Stimulated activated CD4-positive, alpha-beta T cell treated with anti-CD3 and anti-CD28 coated beads, Interleukin-12 subunit alpha, Interleukin-12 subunit beta, amount 100 ng/mL, for 48 hours (primary cell): Measurements from ENCODE around the gene RUSF1.
"Not testable (repeated sequence)": the region's sequence is repeated elsewhere in the genome, so short reads cannot be mapped to it uniquely, and the experiment has no call there.

Experiments used
- DNase-seq, 3 donors: peaks; one replicate each; pipeline ENCODE4 v3.0.0-alpha.2; 2020; ENCODE audit warnings: low read depth in 2 of 3, low spot score in 1 of 3

The RUSF1 gene

DNA sequence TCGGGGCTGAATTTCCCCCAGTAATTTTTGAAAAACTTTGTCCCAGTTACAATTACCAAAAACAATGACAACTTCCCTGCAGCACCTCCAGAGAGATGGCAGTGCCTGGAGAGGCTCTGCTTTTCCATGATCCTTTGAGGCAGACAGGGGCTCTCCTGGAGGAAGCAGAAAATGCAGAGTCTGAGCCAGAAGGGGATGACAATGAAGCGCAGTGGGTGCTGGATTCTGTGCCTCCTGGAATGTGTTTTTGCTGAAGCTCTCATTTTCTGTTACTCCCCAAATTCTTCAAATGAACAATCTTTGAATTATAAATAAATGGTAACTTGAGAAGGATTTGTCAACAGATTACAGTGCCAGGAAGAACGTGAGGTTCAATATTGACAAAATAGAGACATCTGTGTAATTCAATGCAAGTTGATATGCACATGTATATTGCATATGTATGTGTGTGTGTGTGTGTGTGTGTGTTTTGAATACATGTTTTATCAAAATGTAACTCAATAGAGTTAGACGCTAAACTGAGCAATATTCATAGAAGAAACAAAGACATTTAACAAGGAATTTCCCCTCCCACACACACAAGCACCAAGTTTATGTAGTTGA is 9.7 kb upstream of the RUSF1 start:
- DNase-seq: no peak

DNA sequence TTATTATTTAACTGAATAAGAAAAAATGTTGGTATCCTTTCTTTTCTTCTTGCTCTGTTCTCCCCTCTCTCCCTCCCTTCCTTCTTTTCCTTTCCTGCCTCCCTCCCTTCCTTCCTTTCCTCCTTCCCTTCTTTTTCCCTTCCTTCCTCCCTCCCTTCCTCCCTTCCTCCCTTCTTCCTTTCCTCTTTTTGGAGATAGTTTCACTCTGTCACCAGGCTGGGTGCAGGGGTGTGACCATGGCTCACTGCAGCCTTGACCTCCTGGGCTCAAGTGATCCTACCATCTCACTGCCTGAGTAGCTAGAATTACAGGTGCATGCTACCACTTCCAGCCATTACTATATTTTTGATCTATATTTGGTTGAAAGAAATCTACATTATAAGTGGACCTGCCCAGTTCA is 5.7 kb upstream of the RUSF1 start:
- no peak for DNase-seq

DNA sequence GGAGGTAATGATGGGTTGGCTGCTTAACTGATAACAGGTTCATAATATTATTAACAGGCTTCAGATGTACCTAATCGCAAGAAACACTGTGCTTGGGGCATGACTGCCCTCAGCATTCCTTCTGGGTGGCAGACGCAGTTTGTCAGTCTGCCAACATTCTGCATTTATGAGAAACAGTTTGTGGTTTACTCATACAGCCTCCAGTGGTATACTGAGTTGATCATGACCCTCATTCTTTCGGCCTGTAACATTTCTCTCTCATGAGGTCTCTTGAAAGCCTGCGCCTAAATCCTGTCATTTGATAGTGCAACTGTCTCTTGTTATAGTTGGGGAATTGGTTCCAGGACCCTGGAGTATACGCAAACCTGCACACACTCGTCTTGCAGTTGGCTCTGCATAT is 4.9 kb upstream of the RUSF1 start:
- no peak for DNase-seq

DNA sequence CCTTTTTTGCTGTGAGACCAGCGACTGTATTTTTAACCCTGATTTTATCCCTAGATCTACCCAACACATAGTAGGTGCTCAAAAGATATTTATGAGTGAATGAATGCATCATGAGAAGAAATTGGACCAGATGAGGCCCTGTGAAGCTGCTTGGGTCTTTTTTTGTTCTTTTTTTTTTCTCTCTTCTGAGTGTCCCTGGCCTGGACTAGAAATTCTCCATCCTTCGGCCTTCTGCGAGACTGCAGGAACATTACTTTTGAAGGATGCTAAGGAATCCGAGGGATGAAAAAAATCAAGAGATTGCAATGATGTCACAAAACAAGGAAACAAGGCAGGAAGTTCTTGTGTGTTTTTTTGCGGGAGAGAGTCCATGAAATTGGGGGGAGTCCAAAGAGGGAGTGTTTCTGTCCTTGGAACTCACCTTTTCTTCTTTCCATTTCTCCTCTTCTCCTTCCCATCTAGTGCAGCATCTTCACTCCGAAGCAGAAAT is 560 bp upstream of the RUSF1 start:
- DNase-seq: no peak

DNA sequence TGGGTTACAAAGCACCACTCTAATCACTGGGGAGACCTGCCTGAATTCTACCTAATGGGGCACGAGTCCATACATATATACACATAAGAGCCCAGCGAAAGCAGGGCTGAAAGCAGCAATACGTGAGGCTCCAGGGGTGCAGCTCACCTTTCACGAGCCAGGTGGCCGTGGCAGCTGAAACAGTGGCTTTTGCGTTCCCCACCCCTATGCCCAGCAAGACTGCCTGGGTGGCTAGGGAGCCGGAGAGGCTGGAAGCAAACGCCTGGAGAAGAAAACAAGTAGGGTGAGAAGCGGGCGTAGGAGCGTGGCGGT is 618 bp downstream of the RUSF1 start:
- DNase-seq: no peak

DNA sequence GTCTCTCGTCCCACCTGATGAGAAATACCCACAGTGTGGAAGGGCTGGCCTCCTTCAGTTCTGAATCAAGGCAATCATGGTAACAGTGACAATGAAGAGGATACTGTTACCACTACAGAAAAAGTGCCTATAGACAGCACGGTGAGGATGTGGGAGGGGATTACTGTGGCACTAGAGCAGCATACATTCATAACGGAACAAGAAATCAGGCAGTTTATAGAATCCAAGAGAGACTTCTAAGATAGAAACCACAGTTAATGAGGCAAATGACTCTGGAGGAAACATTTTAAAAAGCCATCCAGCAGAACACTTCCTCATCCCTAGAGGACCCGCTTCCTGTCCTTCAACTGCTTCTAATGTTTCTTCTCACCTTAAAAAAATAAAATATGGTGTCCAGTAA is 2.7 kb downstream of the RUSF1 start:
- peak in 2 of 3 donors; percentile 9 to 15 for DNase-seq

DNA sequence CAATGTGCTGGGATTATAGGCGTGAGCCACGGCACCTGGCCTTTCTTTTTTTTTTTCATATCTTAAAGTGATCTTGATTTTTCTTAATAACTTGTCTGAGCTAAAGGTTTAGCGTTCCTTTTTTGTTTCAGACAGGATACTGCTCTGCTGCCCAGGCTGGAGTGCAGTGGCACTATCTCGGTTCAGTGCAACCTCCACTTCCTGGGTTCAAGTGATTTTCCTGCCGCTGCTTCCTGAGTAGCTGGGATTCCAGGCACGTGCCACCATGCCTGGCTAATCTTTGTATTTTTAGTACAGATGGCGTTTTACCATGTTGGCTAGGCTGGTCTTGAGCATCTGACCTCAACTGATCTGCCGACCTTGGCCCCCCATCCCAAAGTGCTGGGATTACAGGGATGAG is 4.0 kb downstream of the RUSF1 start:
- no peak for DNase-seq

DNA sequence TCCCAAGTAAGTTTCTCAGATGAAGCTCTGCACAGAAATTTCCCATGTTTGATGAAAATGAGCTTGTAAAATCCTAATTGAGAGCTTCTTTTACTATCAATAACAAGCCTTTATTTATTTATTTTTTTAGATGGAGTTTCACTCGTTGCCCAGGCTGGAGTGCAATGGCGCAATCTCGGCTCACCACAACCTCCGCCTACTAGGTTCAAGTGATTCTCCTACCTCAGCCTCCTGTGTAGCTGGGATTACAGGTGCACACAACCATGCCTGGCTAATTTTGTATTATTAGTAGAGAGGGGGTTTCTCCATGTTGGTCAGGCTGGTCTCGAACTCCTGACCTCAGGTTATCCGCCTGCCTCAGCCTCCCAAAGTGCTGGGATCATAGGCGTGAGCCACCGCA is 4.6 kb downstream of the RUSF1 start:
- DNase-seq: not testable (repeated sequence)

DNA sequence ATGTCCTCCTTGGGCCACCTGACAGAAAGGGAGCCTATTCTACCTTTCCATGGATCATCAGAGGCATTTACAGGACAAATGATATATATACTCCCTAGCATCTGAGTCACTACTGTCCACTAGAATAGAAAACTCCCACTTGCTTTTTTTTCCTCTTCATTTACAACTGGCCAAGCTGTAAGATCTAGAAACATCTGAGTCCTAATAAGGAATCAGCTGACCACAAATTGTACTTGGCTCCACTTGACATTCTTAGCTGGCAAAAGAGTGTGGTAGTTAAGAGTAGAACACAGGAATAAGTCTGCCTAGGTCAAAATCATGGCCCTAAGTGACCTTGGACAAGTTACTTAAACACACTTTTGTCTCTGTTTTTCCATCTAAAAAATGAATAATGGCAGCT is 5.2 kb downstream of the RUSF1 start:
- DNase-seq: no peak

DNA sequence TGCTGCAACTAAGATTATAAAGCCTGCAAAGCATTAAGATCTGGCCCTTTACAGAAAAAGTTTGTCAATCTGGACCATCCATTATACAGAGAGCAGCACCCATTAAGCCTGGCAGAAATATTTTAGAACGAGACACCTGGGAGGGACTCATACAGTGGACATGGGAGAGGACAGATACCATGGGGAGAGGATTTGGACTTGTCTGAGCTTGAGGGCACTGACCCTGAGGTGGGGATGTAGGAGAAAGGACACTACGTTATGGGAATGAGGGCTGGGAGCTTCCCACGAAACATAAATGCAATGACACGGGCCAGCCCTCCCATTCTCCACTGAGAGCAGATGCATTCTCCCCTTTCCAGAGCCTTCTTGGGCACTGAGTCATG is 6.2 kb downstream of the RUSF1 start:
- no peak for DNase-seq

DNA sequence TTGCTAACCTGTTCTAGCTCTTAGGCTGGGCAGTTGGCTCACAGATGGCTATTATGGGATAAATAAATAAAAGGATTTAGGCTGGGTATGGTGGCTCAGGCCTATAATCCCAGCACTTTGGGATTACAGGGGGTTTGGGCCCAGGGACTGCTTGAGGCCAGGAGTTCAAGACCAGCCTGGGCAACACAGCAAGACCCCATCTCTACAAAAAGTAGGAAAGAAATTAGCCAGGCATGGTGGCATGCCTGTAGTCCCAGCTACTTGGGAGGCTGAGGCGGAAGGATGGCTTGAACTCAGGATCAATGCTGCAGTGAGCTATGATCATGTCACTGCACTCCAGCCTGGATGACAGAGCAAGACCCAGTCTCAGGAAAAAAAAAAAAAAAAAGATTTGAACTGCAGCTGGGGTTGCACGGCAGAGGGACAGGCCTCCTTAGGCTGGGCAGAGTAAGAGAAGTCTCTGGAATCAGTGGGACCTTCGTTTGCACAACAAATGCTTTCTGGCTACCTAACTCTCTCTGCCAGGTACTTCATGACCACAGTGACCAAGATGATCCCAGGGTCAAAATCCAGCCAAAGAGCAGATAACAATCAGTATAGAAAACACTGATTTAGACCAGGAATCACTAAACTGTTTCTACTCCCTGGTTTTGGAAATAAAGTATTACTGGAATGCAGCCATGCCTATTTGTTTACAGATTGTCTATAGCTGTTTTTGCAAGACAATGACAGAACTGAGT is 6.8 kb downstream of the RUSF1 start:
- DNase-seq: no peak

DNA sequence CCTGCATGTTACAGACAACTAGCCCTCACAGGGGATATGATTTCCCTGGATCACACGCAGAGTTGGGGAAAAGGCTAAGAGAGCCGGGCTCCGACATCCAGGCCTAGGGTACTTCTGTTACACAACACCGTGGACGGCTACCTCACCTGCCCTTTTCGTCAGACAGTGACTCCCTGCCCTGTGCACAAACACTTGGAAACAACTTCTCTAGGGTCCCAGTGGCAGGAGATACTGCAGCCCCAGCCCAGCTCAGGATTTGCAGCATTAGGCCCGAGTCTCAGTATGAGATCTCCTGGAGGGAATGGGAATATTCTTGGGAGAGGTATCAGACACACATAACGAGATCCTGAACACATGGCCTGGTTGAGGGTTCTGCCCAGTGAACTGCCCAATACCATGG is 8.3 kb downstream of the RUSF1 start:
- DNase-seq: no peak

DNA sequence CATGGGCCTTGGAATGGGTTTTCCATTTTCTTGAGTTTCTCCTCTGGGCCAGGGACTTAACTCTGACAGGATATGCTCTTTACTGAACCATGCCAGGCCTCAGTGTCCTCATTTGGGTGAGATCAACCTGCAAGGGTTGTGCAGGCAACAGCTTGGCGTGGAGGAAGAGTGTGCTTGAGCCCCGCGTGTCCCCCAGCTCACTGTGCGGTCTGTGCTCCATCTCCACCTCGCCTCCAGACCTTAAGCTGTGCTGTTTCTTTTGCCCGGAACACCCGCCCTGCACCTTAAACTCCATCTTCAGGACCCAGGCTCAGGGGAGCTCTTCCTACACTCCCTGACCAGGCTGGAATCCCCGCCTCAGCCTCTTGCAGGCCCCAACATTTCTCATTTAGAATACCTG is 9.7 kb downstream of the RUSF1 start:
- DNase-seq: no peak

DNA sequence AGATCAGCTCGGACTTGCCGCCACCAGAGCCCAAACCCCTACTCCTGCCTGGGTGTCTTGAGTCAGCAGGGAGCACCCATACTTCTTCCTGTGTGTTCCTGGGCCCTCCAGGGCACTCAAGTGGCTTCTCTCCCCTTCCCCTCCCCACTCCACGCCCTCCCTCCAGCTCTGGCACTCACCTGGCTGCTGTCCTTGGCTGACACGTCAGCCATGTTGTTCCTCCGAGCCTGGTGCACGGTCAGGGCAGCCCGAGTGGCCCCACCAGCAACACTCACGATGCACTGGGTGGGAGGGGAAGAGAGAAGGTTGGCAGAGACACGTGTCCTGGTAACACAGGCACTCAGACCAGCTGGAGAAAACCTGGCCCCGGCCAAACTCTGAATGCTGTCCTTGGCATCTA is 11.5 kb downstream of the RUSF1 start:
- no peak for DNase-seq

DNA sequence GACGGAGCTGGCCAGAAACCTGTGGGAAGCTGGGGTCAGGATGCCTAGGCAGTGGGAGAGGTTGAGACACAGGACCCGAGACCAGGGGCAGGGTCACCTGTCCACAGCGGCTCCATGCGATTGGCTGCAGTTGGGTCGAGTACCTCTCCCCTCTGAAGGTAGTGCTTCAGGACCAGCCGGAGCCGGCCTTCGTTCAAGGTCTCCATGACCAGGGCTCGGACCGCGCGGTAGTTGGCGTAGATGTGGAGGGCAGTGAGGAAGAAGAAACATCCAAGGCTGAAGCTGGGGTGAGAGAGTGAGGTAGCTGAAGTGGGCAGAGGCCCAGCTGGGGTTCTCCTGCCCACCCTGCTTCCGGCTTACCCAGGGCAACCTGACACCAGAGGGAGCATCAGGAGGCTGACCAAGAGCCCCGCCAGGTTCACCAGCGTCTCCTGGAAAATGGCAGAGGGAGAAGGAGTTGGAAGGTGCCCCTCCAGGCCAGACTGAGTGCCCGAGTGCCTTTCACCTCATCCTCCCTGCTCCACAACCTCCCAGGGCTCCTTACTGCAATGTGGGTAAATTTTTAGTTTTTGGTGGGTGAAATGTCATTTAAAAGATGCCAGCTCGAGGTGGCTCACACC is 14.6 kb downstream of the RUSF1 start:
- DNase-seq: no peak

DNA sequence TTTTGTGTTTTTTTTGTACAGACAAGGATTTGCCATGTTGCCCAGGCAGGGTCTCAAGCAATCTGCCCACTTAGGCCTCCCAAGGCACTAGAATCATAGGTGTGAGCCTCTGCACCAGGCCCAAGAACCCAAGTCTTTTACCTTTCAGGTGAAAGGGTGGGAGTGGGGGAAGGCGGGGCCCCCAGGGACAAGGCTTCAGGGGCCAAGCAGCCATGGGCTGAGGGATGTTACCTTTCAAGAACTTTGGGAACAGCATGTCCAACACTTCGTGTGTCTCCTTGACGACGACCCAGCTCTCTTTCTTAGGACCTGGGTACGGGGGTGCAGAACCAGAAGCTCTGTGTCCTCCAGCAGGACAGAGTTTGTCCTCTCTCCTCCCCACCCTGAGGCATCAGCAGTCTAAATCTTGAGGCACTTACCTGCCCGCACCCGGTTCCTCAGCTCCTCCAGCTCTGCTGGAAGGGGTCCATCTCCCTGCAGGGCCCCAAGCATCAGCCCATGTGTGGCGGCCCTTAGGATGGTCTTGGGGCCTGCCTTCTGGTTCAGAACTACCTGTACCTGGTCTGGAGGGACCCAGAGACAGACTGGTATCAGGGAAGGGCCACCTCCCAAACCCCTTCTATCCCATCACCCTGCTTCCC is 16.3 kb downstream of the RUSF1 start:
- DNase-seq: no peak

DNA sequence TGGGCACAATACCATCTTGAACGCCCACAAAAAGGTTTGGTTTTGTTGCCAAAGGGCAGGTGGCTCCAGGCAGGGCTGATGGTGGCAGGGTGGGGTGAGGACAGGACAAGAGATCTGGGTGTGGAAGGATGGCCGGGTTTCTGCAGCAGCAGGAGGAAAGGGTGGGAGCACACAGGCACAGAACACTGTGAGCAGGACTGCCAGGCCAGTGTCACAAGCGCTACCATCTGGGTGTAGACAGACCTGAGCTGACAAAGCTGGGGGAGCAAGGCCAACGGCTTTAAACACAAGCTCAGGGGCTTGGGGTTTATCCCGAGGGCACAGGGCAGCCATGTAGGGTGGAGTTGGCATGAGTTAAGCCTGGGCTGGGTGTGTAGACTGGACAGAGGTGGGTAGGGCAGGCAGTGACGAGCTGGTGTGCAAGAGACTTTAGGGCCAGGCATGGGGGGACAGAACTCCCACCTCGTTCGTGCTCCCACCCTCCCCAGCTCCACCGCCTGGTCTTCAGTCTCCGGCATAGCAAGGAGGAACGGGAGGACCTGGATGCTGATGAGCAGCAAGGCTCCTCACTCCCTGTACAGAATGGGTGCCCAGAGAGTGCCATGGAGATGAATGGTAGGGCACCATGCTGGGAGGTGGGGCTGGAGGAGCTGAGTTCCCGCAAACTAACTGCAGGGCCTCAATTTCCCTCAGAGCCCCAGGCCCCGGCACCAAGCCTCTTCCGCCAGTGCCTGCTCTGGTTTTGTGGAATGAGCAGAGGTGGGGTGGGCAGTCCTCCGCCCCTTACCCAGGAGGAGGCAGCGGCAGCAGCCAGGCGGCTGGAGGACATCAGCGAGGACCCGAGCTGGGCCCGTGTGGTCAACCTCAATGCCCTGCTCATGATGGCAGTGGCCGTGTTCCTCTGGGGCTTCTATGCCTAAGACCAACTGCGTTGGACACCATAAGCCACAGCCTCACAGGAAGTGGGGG is 18.3 kb downstream of the RUSF1 start:
- DNase-seq: no peak

DNA sequence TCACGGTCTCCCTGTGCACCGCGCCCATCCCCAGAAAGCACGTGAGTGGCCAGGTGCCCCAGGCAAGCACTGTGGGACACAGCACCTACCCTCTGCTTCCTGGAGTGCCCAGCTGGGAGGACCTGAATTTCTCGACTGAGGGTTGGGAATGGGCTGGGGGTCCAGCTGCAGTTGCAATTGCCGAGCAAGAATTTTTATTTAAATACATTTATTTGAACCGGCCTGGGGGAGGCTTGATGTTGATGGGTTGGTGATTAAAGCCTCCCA is 19.0 kb downstream of the RUSF1 start:
- DNase-seq: no peak

DNA sequence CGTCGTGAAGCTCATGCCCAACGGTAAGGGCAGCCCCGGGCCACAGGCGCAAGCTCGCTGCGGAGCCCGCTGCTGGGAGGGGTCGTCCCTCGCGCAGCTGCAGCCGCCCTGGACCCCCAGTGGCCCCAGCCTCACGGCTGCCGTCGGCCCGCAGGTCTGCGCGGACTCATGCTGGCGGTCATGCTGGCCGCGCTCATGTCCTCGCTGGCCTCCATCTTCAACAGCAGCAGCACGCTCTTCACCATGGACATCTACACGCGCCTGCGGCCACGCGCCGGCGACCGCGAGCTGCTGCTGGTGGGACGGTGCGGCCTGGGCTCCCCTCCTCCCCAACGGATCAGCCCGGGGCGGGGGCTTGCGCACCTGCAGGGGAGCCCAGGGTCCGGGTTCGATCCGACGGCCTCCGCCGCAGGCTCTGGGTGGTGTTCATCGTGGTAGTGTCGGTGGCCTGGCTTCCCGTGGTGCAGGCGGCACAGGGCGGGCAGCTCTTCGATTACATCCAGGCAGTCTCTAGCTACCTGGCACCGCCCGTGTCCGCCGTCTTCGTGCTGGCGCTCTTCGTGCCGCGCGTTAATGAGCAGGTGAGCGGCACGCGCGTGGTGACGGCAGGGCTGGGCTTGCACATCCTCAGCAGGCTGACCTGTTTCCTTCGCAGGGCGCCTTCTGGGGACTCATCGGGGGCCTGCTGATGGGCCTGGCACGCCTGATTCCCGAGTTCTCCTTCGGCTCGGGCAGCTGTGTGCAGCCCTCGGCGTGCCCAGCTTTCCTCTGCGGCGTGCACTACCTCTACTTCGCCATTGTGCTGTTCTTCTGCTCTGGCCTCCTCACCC is 19.5 kb downstream of the RUSF1 start:
- no peak for DNase-seq

DNA sequence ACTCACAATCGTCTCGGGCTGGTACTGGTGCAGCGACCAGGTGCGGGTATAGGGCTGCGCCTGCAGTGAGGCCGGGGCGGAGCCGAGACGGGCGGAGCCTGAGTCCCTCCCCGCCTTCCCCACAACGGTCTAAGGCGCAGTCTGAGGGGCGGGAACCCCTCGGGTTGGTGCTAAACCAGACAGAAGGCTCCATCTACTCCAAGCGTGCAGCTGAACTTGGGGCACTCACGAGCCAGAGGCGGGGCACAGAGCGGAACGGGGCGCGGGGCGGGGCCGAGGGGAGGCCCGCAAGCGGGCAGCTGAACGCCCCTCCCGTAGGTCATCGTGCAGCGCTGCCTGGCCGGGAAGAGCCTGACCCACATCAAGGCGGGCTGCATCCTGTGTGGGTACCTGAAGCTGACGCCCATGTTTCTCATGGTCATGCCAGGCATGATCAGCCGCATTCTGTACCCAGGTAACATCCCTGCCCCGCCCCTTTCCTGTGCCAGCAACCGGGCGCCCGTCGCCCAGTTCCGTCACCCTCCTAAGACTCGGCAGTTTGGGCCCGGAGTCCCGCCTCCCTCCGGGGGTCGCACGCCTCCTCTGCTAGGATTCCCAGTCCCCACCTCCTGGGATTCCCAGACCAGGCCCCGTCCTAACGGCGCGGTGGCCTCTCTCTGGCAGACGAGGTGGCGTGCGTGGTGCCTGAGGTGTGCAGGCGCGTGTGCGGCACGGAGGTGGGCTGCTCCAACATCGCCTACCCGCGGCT is 20.3 kb downstream of the RUSF1 start:
- DNase-seq: peak in 2 of 3 donors; percentile 39 to 46
